ENCODE data around the gene CCDC194. TPM values are rescaled to one million over a fixed set of nuclear protein-coding genes. Genes with fewer than 3 reads are reported as not detected.

CCDC194 gene
- total RNA-seq, 1 experiment from 2014 or later, result not detected

GRCh38 chr19:17357078-17357666 is 36.8 kb downstream of the CCDC194 start:
- H3K27me3 ChIP-seq (replicated peaks; ENCODE audit: insufficient read depth, low read depth, low read length, poor library complexity), result no peaks in the 10 kb centered on the region
- no peak overlapping the region for H3K4me3 ChIP-seq (ENCODE audit: low read depth, low read length, poor library complexity, severe bottlenecking)
- no peaks in the 10 kb centered on the region for H3K4me1 ChIP-seq (ENCODE audit: insufficient read depth, low read length, poor library complexity, severe bottlenecking)
- no TSS peak for BruUV-seq (replicated peaks)
- CTCF ChIA-PET, result no interaction called here
- no peaks in the 10 kb centered on the region for H3K36me3 ChIP-seq (ENCODE audit: insufficient read depth, low read length, poor library complexity, severe bottlenecking)
- H3K27ac ChIP-seq (ENCODE audit: low read depth, low read length, poor library complexity, severe bottlenecking), result no peak overlapping the region
- no peaks in the 10 kb centered on the region for H3K9me3 ChIP-seq (ENCODE audit: low read depth, low read length, poor library complexity, severe bottlenecking)
- no peak for DNase-seq (ENCODE audit: low spot score)
- intact Hi-C loops (cut with micrococcal nuclease; ENCODE audit: unreplicated experiment), result no loop called here
- POLR2A ChIA-PET (ENCODE audit: low non-redundant PET), result no interaction called here
- TF ChIP-seq CTCF (conservative IDR thresholded peaks at IDR 0.05; ENCODE audit: low read depth, low read length) (no peak), EZH2 (IDR thresholded peaks at IDR 0.05; ENCODE audit: borderline replicate concordance, low read depth, low read length, poor library complexity, severe bottlenecking) (no peak)

DNA sequence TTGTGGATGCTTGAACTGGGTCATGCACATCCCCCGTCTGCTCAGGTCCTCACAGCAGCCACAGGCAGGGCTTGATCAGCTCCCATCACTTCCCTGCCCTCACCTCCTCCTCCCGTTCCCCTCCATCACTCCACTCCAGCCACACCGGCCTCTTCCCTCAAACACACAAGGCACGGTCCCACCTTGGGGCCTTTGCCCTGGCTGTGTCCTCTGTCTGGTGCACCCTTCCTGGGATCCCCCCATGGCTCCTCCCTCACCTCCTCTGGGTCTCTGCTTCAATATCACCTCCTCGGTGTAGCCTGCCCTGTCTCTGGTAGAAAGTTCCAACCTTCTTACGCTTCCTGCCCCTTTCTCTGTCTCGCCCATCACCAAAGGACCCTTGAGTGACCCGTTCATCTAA is 40.6 kb downstream of the CCDC194 start:
- Histone ChIP-seq H3K36me3 (ENCODE audit: insufficient read depth, low read length, poor library complexity, severe bottlenecking) (no peaks in the 10 kb centered on the region), H3K27ac (ENCODE audit: low read depth, low read length, poor library complexity, severe bottlenecking) (no peak overlapping the region), H3K27me3 (replicated peaks; ENCODE audit: insufficient read depth, low read depth, low read length, poor library complexity) (no peaks in the 10 kb centered on the region), H3K4me1 (ENCODE audit: insufficient read depth, low read length, poor library complexity, severe bottlenecking) (no peaks in the 10 kb centered on the region), H3K9me3 (ENCODE audit: low read depth, low read length, poor library complexity, severe bottlenecking) (no peaks in the 10 kb centered on the region), H3K4me3 (ENCODE audit: low read depth, low read length, poor library complexity, severe bottlenecking) (no peak overlapping the region)
- POLR2A ChIA-PET (ENCODE audit: low non-redundant PET), result no interaction called here
- BruUV-seq (replicated peaks), result no TSS peak
- CTCF ChIA-PET, result interaction anchor here (0.6 kb wide), 1 partner anchor 11 kb away, joined by 3 read pairs; no protein-coding TSS in a partner anchor
- TF ChIP-seq CTCF (conservative IDR thresholded peaks at IDR 0.05; ENCODE audit: low read depth, low read length) (no peak), EZH2 (IDR thresholded peaks at IDR 0.05; ENCODE audit: borderline replicate concordance, low read depth, low read length, poor library complexity, severe bottlenecking) (no peak)
- DNase-seq (ENCODE audit: low spot score), result no peak
- intact Hi-C loops (cut with micrococcal nuclease; ENCODE audit: unreplicated experiment), result no loop called here

DNA sequence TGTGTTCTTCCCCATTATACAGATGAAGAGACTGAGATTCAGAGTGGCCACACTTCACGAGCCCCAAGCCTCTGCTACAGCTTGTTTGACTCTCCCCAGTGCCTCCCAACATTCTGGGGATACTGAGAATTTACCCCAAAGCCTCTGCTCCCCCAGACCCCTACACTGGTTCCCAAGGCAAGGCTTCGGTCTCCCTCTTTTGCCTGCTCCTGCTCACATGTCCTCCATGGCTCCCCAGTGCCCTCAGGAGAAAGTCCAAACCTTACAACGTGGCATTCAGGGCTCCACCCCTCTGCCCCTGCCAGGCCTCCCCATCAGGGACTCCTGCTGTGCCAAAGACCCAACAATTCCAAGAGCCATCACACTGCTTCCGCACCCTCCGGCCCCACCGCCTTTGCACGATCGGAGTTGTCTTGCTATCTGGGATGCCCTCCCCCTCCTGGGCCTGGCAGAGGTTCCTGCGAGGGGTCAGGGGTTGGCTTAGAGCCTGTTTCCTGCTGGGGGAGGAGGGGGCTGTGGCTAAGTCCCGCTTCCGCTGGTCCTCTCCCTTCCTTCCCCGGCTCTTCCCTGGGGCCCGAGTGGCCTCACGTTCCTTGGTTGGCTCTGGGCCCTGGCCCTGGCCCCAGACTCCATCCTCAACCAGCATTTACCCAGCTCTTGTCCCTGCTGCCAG is 41.3 kb downstream of the CCDC194 start:
- ChIA-PET CTCF (interaction anchor here (0.6 kb wide), 1 partner anchor 10 kb away, joined by 3 read pairs; no protein-coding TSS in a partner anchor), POLR2A (ENCODE audit: low non-redundant PET) (no interaction called here)
- no peak for DNase-seq (ENCODE audit: low spot score)
- no TSS peak for BruUV-seq (replicated peaks)
- H3K4me1 ChIP-seq (ENCODE audit: insufficient read depth, low read length, poor library complexity, severe bottlenecking), result no peaks in the 10 kb centered on the region
- H3K4me3 ChIP-seq (ENCODE audit: low read depth, low read length, poor library complexity, severe bottlenecking), result no peak overlapping the region
- H3K9me3 ChIP-seq (ENCODE audit: low read depth, low read length, poor library complexity, severe bottlenecking), result no peaks in the 10 kb centered on the region
- H3K27me3 ChIP-seq (replicated peaks; ENCODE audit: insufficient read depth, low read depth, low read length, poor library complexity), result no peaks in the 10 kb centered on the region
- no peak for TF ChIP-seq EZH2 (IDR thresholded peaks at IDR 0.05; ENCODE audit: borderline replicate concordance, low read depth, low read length, poor library complexity, severe bottlenecking)
- no peak for TF ChIP-seq CTCF (conservative IDR thresholded peaks at IDR 0.05; ENCODE audit: low read depth, low read length)
- no peaks in the 10 kb centered on the region for H3K36me3 ChIP-seq (ENCODE audit: insufficient read depth, low read length, poor library complexity, severe bottlenecking)
- intact Hi-C loops (cut with micrococcal nuclease; ENCODE audit: unreplicated experiment), result no loop called here
- no peak overlapping the region for H3K27ac ChIP-seq (ENCODE audit: low read depth, low read length, poor library complexity, severe bottlenecking)
